SU-DHL-6 (cell line): Measurements from ENCODE around the gene PRXL2C.

Experiments used
- CTCF ChIP-seq: fragments of 200-600 bp; sonication (generic); IDR thresholded peaks from one replicate; pipeline ENCODE4 v1.5.1; 2017; ENCODE audit warnings: antibody characterized with exemption, mild to moderate bottlenecking, low read length, moderate library complexity; ENCODE audit not compliant: insufficient read depth, poor library complexity, severe bottlenecking
- EZH2phosphoT487 ChIP-seq: fragments of 200-600 bp; sonication (generic), shearing (Covaris generic); conservative IDR thresholded peaks from 2 replicates; pipeline ENCODE4 v1.6.1; 2018; ENCODE audit warnings: mild to moderate bottlenecking, antibody characterized with exemption, low read length, moderate library complexity, mixed read lengths

GRCh38 chr9:96612105-96612965 lies 42.8 kb downstream of the PRXL2C start:
- TF ChIP-seq CTCF (no peak), EZH2phosphoT487 (no peak)
